Prostate gland (tissue), 2 donors: ENCODE measurements around the gene PSD2.

Experiments
- POLR2A ChIP-seq: fragments of 450-650 bp; IDR thresholded peaks from one replicate; pipeline ENCODE4 v1.6.1; 2016; ENCODE audit warnings: antibody characterized with exemption, mild to moderate bottlenecking
- POLR2AphosphoS5 ChIP-seq: sonication (generic); formaldehyde crosslinking; IDR thresholded peaks from one replicate; pipeline ENCODE4 v1.6.1; 2017; ENCODE audit warnings: antibody characterized with exemption
- TF ChIP-seq, protein P1 (sequence below), 4 experiments: fragments of 200-600 bp in 2 of 4; fragments of 450-650 bp in 2 of 4; sonication (generic) in 2 of 4; IDR thresholded peaks; 1 replicate in 3 of 4; 2 replicates in 1 of 4; pipeline ENCODE4 v1.5.1; 2016 to 2019; ENCODE audit warnings: antibody characterized with exemption in 4 of 4, mild to moderate bottlenecking in 2 of 4, moderate library complexity in 2 of 4

DNA sequence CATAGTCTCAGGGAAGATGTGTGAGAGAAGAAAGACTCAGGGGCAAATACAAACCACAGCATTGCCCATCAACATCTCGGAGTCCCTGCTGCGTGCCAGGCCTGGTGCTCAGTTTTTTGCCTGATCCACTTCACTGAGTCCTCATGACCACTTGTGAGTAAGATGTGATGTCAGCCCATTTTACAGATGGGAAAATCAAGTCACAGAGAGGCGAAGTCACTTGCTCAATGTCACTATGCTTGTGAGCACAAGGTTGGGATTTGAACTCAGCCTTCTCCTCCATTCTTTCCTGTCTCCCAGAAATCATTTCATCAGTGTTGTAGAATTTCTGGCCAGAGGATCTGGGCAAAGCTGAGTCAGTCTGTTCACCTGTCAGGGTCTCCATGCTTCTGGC, 34.6 kb upstream of the PSD2 start:
- TF ChIP-seq, protein P1, sequence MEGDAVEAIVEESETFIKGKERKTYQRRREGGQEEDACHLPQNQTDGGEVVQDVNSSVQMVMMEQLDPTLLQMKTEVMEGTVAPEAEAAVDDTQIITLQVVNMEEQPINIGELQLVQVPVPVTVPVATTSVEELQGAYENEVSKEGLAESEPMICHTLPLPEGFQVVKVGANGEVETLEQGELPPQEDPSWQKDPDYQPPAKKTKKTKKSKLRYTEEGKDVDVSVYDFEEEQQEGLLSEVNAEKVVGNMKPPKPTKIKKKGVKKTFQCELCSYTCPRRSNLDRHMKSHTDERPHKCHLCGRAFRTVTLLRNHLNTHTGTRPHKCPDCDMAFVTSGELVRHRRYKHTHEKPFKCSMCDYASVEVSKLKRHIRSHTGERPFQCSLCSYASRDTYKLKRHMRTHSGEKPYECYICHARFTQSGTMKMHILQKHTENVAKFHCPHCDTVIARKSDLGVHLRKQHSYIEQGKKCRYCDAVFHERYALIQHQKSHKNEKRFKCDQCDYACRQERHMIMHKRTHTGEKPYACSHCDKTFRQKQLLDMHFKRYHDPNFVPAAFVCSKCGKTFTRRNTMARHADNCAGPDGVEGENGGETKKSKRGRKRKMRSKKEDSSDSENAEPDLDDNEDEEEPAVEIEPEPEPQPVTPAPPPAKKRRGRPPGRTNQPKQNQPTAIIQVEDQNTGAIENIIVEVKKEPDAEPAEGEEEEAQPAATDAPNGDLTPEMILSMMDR (IDR thresholded peaks at IDR 0.05): no peak
- TF ChIP-seq POLR2A: no peak
- TF ChIP-seq POLR2AphosphoS5: no peak
